ENCODE measurements around the gene ALPP.
"Not testable (repeated sequence)": the region's sequence is repeated elsewhere in the genome, so short reads cannot be mapped to it uniquely, and the experiment has no call there.

Gene ALPP

DNA sequence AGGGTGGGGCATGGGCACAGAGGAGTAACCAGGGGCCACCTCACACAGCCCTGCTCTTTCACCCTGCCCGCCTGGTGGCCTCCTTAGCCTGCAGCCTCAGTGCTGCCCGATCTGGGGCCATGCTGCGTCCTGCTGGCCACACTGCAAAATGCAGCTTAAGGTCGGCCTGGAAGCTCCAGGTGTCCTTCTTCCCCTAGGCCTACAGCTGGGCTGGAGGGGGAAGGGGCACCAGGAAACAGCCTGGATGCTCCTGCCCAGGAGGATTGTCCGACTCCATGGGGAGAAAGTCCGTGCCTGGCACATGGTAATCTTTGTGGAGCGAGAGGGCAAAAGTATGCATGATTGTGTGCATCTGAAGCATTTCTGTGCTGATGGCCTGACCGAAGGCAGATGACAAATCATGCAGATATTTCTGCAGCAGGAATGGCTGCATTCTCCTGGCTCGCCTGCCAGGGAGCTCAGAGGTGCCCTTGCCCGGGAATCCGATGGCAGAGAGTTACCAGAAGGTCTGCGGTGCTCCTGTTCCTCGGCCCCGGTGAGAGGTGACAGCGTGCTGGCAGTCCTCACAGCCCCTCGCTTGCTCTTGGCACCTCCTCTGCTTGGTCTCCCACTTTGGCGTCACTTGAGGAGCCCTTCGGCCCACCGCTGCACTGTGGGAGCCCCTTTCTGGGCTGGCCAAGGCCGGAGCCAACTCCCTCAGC, 12.8 kb upstream of the ALPP start:
- DNase-seq = peak; percentile 17

DNA sequence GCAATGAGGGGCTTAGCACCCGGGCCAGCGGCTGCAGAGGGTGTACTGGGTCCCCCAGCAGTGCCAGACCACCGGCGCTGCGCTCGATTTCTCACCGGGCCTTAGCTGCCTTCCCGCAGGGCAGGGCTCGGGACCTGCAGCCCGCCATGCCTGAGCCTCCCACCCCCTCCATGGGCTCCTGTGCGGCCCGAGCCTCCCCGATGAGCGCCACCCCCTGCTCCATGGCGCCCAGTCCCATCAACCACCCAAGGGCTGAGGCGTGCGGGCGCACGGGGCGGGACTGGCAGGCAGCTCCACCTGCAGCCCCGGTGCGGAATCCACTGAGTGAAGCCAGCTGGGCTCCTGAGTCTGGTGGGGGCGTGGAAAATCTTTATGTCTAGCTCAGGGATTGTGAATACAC, 12.1 kb upstream of the ALPP start:
- not testable (repeated sequence) for DNase-seq

DNA sequence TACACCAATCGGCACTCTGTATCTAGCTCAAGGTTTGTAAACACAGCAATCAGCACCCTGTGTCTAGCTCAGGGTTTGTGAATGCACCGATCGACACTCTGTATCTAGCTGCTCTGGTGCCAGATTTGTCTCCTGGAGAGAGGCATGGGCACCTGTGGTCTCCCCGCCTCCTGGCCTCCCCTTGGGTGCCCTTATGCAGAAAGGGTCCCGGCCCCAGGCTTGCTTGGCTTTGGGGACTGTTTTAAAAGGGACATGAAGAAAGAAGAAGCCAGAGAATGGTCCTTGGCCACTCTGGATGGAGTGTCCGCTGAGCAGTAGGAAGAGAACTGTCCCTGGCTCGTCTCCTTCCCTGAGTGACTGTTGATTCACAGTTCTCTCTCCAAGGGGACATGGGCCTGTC, 11.5 kb upstream of the ALPP start:
- no peak for DNase-seq

DNA sequence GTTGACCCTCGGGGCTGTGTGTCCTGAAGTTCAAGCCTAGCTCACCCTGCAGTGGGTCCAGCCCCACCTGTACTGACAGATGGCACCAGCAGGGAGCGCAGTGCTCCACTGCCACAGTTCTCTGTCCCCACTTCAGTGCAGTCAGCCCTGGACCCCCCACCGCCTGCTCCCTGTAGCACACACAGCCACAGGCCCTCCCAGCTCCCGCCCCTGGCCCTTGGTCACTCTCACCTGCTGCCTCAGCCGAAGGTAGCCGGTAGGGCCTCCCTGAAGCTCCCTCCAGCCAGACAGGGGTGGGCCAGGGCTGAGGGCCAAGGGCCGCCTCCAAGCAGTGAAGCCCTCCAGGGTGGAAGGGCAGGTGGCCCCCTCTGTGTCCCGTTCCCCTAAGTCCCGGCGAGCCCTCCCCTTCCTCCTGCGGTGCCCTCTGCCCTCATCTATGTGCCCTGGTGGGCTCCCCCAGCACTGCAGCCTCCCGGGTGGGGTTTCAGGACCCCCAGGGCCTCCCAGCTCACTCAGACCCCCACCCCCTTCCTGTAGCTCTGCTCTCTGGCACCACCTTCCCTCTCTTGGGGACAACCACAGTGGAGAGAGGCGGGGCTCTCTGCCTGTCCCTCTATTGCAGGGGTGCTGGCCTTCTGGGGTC, 10.8 kb upstream of the ALPP start:
- DNase-seq = no peak

DNA sequence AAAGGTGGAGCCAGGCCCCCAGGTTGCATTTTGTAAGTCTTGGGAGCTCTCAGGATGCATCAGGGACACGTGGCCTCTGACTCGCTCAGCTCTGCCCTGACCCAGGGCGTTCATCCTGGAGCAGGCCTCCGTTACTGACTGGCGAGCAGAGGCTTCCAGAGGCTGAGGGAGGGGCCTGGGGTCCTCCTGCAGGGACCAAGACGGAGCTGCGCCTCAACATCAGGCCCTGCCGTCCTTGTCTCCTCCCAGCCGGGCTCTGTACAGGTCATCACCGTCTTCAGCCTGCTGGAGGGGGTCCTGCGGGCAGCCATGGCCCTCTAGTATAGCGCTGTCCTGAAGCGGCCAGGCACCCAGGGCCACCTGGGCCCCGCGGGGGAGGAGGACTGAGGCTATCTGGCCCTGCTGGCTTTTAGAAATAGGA, 10.2 kb upstream of the ALPP start:
- DNase-seq = no peak

DNA sequence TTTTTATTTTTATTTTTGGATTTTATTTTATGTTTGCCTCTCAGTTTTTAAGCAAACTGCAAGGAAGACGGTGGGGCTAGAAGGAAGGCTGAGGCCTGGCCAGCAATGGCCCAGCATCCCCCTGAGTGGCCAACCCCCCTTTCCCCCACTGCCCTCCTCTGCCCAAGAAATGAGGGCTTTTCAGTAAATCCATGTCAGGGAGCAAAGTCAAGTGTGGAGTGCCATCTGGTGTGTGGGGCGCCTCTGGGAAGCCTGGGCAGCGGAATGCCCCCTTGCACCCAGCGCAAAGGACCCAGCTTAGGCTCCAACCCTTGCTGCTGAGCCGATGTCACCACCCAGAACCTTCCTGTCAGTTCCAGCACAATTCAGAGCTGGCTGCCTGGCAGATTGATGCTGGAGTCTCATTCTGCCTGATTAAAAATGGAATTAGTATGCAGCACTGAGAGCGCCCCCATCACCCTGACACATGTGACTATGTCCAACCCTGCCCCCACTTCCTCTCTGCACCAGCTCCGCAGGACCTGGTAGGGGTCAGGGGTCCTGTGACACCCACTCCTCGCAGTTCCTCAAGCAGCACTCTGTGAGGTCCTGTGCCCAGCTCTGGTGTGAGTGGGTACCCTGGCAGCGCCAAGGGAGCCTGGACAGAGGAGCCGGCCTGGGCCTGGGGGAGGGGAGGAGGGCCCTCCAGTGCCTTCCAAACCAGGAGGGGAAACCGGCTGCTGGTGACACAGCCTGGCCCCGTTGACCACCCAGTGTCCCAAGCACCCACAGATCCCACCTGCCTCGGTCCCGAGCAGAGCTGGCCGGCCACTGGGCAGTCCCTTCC, 9.2 kb upstream of the ALPP start:
- DNase-seq = no peak

DNA sequence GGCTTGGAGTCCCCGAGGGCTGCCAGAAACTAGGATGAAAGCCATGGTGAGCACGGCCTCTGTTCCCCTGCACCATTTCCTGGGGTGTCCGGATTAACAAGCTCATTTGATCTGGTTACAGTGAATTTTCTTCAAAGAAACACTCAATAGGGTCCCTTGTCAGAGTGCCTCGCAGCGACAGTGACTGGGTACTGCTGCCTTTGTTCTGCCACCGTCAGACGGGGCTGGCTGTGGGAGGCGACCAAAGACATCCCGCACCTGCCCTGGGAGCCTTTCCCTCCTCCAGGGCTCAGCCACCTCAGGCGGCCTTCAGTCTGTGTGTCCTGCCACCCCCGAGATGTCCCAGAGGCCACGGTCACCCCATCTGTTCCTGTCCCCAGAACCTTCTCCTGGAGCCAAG, 8.5 kb upstream of the ALPP start:
- DNase-seq = not testable (repeated sequence)

DNA sequence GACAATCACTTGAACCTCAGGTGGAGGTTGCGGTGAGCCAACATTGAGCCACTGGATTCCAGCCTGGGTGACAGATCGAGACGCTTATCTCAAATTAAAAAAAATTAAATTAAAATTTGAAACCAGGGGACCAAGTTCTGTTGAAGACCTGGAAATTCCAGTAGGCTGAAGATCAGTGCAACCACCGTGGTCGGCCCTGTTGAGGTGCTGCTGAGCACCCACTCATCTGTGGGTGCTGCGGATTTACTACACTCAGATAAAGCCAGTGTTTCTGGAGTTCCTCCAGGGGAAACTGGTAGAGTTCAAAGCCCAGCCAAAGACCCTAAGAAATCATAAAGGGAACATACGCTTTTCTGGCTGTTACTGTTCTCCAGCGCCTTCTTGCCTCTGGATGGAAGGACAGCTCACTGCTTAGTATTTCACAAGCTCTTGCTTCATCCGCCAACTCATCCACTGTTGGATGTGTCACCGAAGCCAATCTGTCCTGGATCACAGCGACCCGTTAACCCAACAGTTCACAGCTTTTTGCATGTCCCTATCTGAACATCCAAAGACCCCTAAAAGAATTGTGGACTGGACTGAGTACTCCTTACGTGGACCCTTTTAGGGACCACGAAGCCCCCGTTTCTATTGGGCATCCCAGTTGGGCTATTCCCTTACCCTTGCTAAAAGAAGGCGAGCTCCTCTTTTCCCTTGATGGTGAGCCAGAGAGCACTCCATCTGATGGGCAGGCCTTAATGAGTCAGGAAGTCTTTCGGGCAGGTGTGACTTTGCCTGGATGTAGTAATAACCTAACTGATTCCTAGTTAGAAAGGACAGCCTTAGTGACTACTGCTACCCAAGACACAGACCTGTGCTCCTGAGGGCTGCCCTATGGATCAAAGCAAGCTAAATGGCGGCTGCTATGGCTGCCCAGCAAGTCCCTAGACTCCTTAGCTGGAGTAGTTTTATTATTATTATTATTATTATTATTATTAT, 6.0 kb upstream of the ALPP start:
- no peak for DNase-seq

DNA sequence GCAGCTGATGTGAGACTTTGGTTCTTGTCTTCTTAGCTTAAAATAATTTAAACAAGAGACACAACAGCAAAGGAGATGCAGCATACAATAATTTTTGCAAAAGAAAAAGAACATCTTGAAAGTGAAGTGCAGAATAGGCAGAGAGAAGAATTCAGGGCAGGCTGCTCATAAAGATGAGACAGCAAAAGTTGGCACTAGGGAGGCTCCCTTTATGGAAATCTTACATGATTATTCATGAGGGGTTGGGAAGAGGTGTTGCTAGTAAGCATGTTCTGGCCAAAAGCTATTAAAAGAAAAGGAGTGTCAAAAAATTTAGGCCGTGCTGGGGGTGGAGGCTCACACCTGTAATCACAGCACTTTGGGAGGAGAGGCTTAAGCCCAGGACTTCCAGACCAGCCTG, 4.2 kb upstream of the ALPP start:
- DNase-seq = no peak

DNA sequence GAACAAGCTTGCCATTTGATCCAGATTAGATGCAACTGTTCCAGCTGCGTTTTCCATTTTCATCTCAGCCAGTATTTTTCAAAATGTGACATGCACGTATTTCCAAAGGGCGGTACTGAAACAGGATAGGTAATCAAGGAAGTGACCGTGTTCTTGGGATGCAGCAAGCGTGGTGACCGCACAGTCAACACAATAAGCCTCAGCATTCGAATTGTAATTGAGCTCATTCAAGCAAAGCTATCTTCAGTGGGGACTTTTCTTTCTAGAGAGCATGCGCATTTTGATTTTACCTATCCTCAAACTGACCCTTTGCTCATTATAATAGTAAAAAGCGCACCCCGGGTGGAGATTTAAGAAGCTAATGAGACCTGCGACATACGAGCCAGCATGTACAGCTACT, 3.4 kb upstream of the ALPP start:
- no peak for DNase-seq

DNA sequence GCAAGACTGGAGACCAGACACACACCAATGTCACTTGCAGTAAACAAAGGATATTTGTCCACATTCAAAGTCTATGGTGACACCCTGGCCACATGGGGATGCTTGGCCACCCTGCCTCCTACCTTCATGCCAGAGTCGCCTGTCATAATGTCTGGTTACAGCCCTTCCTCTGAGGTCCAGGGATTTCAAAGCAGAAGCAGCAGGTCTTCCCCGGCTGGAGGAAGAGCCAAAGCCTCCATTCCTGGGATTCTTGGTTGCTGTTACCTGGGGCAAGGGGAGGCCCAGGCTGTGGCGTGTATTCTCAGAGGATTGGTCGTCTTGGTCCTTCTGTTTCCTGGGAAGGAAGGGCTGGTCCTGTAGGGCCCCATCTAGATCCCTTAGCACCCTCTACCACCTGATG, 2.3 kb upstream of the ALPP start:
- DNase-seq = no peak

DNA sequence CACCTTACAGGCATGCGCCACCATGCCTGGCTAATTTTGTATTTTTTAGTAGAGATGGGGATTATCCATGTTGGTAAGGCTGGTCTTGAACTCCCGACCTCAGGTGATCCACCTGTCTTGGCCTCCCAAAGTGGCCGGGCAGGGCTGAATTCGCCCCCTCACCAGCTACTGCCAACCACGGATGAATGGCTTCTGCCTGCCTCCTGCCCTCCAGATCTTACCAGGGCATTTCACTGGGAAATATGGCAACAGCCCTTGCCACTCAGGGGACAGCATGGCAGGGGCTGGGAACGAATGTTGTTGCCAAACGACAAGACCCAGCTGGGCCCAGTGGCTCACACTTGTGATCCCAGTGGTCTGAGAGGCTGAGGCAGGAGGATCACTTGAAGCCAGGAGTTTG, 1.8 kb upstream of the ALPP start:
- DNase-seq = no peak

DNA sequence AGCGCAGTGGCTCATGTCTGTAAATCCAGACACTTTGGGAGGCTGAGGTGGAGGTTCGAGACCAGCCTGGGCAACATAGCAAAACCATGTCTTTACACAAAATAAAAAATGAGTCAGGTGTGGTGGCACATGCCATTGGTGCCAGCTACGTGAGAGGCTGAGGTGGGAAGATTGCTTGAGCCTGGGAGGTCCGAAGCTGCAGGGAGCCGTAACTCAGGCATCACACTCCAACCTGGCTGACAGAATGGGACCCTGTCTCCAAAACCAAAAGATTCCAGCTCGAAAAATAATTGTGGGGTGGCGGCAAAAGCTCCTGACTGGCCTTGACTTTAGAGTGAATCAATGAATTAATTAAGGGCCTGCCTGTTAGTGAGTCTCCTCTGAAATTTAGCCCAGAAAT, 1.2 kb upstream of the ALPP start:
- DNase-seq = no peak

DNA sequence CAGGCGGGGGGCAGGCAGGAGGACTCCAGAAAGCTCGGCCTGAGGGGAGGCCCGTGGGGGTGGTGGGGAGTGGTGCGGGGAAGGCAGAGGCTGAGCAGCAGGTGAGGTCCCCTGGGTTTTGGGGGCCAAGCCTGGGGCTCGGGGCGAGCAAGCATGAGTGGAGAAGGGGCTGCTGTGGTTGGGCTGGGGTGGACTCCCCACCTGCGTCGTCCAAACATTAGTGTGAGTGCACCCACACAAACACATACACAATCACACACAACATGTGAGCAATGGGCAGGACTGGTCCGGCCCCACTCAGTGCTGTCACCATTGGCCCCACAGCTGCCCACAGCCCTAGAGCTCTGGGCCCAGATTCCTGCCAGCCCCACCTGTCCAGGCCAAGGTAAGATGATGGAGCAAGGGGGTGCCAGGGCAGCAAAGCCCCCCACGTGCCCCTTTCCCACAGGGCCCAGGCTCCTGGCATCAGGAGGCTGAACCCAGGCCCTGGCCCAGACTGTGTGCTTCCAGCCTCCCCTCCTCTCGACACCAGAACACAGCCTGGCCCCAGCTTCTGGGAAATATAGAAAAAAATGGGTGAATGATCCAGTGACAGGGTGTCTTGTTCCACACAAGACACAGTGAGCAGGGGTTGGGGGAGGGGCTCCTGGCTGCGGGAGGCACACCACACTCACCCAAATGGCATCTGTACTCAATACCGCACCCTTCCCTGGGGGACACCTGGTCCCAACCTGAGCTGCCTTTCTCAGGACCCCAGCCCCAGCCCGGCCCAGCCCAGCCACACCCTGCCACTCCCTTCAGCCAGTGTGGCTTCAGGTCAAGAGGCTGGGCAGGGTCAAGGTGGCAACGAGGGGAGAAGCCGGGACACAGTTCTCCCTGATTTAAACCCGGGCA, 463 bp upstream of the ALPP start:
- DNase-seq = no peak

DNA sequence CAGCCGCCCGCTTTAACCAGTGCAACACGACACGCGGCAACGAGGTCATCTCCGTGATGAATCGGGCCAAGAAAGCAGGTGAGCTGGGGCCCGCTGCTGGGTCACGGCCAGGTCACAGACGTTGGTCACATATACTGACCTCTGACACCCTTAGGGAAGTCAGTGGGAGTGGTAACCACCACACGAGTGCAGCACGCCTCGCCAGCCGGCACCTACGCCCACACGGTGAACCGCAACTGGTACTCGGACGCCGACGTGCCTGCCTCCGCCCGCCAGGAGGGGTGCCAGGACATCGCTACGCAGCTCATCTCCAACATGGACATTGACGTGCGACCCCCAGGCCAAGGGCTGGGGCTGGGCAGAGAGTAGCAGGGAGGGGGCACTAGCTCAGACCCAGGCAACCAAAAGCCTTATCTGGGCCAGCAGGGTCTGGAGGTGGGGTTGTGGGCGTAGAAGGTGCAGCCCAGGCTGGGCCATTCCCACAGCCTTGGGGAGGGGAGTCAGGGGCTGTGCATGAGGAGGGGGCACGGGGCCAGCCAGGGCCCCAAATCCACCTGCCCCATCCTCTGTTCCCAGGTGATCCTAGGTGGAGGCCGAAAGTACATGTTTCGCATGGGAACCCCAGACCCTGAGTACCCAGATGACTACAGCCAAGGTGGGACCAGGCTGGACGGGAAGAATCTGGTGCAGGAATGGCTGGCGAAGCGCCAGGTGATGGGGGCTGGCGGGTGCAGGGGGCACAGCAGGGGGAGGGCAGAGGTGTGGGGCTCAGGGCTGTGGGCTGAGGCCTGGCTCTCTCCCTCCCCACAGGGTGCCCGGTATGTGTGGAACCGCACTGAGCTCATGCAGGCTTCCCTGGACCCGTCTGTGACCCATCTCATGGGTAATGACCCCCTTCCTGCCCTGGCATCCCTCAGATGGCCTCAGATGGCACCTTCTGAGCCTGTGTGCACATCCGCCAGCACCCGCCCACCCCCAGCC, 1.3 kb downstream of the ALPP start:
- not testable (repeated sequence) for DNase-seq

DNA sequence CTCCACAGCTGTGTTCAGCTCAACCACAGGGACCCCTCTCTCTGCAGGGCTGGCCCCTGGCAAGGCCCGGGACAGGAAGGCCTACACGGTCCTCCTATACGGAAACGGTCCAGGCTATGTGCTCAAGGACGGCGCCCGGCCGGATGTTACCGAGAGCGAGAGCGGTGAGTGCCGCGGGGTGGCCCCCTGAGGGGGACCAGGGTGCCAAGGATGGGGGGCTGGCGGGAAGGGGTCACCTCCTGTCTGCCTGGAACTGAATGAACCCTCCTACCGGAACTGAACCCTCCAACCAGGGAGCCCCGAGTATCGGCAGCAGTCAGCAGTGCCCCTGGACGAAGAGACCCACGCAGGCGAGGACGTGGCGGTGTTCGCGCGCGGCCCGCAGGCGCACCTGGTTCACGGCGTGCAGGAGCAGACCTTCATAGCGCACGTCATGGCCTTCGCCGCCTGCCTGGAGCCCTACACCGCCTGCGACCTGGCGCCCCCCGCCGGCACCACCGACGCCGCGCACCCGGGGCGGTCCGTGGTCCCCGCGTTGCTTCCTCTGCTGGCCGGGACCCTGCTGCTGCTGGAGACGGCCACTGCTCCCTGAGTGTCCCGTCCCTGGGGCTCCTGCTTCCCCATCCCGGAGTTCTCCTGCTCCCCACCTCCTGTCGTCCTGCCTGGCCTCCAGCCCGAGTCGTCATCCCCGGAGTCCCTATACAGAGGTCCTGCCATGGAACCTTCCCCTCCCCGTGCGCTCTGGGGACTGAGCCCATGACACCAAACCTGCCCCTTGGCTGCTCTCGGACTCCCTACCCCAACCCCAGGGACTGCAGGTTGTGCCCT, 2.9 kb downstream of the ALPP start:
- DNase-seq = not testable (repeated sequence)

DNA sequence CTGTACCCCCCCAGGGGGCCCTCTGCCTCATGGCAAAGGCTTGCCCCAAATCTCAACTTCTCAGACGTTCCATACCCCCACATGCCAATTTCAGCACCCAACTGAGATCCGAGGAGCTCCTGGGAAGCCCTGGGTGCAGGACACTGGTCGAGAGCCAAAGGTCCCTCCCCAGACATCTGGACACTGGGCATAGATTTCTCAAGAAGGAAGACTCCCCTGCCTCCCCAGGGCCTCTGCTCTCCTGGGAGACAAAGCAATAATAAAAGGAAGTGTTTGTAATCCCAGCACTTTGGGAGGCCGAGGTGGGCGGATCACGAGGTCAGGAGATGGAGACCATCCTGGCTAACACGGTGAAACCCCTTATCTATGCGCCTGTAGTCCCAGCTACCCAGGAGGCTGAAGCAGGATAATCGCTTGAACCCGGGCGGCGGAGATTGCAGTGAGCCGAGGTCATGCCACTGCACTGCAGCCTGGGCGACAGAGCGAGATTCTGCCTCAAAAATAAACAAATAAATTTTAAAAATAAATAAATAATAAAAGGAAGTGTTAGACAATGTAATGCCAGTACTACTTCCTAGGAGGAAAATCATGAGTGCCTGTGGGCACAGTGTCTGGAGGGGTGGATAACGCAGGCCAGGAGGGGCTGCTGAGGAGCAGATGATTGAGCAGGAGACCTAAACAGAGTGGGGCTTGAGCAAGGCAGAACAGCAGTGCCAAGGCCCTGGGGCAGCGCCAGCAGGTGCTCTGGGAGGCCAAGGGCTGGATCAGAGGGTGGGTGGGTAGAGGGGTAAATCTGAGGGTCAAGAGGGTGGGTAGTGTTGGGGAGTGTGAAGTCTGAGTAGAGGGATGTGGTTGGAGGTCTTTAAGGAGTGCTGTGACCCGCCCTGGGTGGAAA, 4.0 kb downstream of the ALPP start:
- DNase-seq = no peak

DNA sequence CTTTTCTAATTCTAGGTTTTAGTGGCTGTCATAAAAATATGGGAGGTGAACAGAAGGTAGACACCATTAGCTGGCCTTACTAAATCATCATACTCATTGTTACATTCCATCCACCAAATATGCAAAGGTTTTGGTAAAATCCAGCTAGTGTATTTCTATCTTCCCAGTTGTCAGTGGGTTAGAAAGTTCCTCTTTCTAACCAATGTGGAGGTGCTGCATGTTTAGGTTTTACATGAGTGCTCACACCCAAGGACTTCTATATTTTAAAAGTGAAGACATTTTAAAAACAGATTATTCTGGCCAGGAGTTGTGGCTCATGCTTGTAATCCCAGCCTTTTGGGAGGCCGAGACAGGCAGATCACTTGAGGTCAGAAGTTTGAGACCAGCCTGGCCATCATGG, 5.9 kb downstream of the ALPP start:
- DNase-seq = no peak

Measured in NCI-H2029 (cell line).